K562 (cell line): Measurements from ENCODE around the gene GRXCR1. TPM values are rescaled to one million over a fixed set of nuclear protein-coding genes. Genes with fewer than 3 reads are reported as not detected.

ENCODE experiments used
- ATAC-seq: fragments of 200-7000 bp; cut with Tn5 transposase; 3 replicates; pipeline ENCODE4 v1.9.1; 2020; ENCODE audit warnings: moderate library complexity
- BruUV-seq: library from RNA; stranded (reverse); fragments of 400-500 nt; replicated peaks from 2 replicates; lab custom pipeline; 2021; lab: Mats Ljungman, UMichigan
- CTCF ChIA-PET: fragments of 300-600 bp; formaldehyde crosslinking; extraction: SDS; loops from one replicate; lab custom pipeline; 2021; ENCODE audit warnings: low intra/inter-chr PET ratio; lab: Yijun Ruan, JAX
- POLR2A ChIA-PET: fragments of 300-600, 350-650 bp; sonication (Branson Sonifier 250); formaldehyde crosslinking; extraction: SDS; loops from one replicate; lab custom pipeline; 2021; ENCODE audit warnings: antibody characterized with exemption, inconsistent platforms; lab: Yijun Ruan, JAX
- DNase-seq, 4 experiments: peaks; one replicate each; pipeline versions ENCODE4 v3.0.0 to v3.0.0-alpha.2; 2011 to 2018; ENCODE audit warnings: low spot score in 3 of 4, mixed read lengths in 3 of 4; ENCODE audit errors: extremely low read depth in 1 of 4
- FAIRE-seq: peaks from 2 replicates; lab custom pipeline; 2011; peaks lifted over from hg19 to GRCh38; lab: Jason Lieb, UNC
- H2AFZ ChIP-seq: 2 replicates; pipeline ENCODE4 v1.6.0; 2011; ENCODE audit warnings: low read depth, low read length, control low read depth, inconsistent platforms
- H3K27ac ChIP-seq: fragments of 200-600 bp; 3 replicates; pipeline ENCODE4 v1.8.0; 2011; ENCODE audit warnings: low read depth, mild to moderate bottlenecking, control low read depth, inconsistent platforms, low read length, moderate library complexity, mixed read lengths; ENCODE audit errors: extremely low read depth
- H3K27me3 ChIP-seq, 2 experiments: fragments of 300-600 bp in 1 of 2; 2 replicates in 1 of 2; 3 replicates in 1 of 2; pipeline versions ENCODE4 v1.6.0 to v1.8.0; 2011; ENCODE audit warnings: inconsistent platforms in 2 of 2, low read length in 2 of 2, mild to moderate bottlenecking in 1 of 2, mixed read lengths in 1 of 2, moderate library complexity in 1 of 2; ENCODE audit not compliant: control insufficient read depth in 2 of 2, insufficient read depth in 2 of 2
- H3K36me3 ChIP-seq: fragments of 300-600 bp; 3 replicates; pipeline ENCODE4 v1.8.0; 2011; ENCODE audit warnings: mild to moderate bottlenecking, low read length, inconsistent platforms; ENCODE audit not compliant: control insufficient read depth, insufficient read depth
- H3K4me1 ChIP-seq, 2 experiments: fragments of 200-600 bp in 1 of 2; replicated peaks in 1 of 2; 2 replicates in 1 of 2; 3 replicates in 1 of 2; pipeline versions ENCODE4 v1.5.1 to v1.8.0; 2011; ENCODE audit warnings: inconsistent platforms in 2 of 2, low read length in 2 of 2, mild to moderate bottlenecking in 1 of 2, mixed read lengths in 1 of 2, moderate library complexity in 1 of 2; ENCODE audit not compliant: control insufficient read depth in 2 of 2, insufficient read depth in 2 of 2
- H3K4me2 ChIP-seq: 2 replicates; pipeline ENCODE4 v1.6.1; 2011; ENCODE audit warnings: low read length, control low read depth, inconsistent platforms, mixed read lengths; ENCODE audit not compliant: insufficient read depth
- H3K4me3 ChIP-seq: fragments of 200-600 bp; sonication (generic), shearing (Covaris generic); 2 replicates; pipeline ENCODE4 v1.5.1; 2016; ENCODE audit warnings: control low read depth, inconsistent platforms
- H3K79me2 ChIP-seq: fragments of 200-600 bp; 3 replicates; pipeline ENCODE4 v1.8.0; 2011; ENCODE audit warnings: low read length, inconsistent platforms; ENCODE audit not compliant: control insufficient read depth, insufficient read depth
- H3K9ac ChIP-seq, 2 experiments: 2 replicates each; pipeline versions ENCODE4 v1.6.0 to v1.6.1; 2011; ENCODE audit warnings: low read depth in 2 of 2, low read length in 2 of 2, control low read depth in 1 of 2, inconsistent platforms in 1 of 2, mild to moderate bottlenecking in 1 of 2, mixed read lengths in 1 of 2; ENCODE audit not compliant: insufficient read depth in 1 of 2
- H3K9me1 ChIP-seq: one replicate; pipeline ENCODE4 v1.6.0; 2011; ENCODE audit warnings: inconsistent platforms, mild to moderate bottlenecking, low read length, moderate library complexity; ENCODE audit not compliant: control insufficient read depth, insufficient read depth
- H3K9me3 ChIP-seq: replicated peaks from 2 replicates; pipeline ENCODE4 v1.5.1; 2011; ENCODE audit warnings: low read depth, low read length, inconsistent platforms; ENCODE audit not compliant: control insufficient read depth, insufficient read depth
- H4K20me1 ChIP-seq: replicated peaks from 2 replicates; pipeline ENCODE4 v1.6.1; 2011; ENCODE audit warnings: low read length, inconsistent platforms, mixed read lengths; ENCODE audit not compliant: control insufficient read depth, insufficient read depth
- ARHGAP35 ChIP-seq: fragments of 450-650 bp; IDR thresholded peaks from 2 replicates; pipeline ENCODE4 v1.6.1; 2018; ENCODE audit not compliant: partially characterized antibody
- BCLAF1 ChIP-seq, 2 experiments: fragments of 450-650 bp in 1 of 2; IDR thresholded peaks; 2 replicates each; pipeline ENCODE4 v1.6.1; 2011 to 2017; ENCODE audit warnings: low read depth in 2 of 2, antibody characterized with exemption in 1 of 2, borderline replicate concordance in 1 of 2, low read length in 1 of 2, mild to moderate bottlenecking in 1 of 2, mixed read lengths in 1 of 2; ENCODE audit not compliant: control insufficient read depth in 1 of 2
- CBX1 ChIP-seq: sonication (generic); IDR thresholded peaks from 2 replicates; pipeline ENCODE4 v1.6.1; 2016; ENCODE audit warnings: antibody characterized with exemption, low read depth, mild to moderate bottlenecking
- CEBPG ChIP-seq, 3 experiments: fragments of 200-800 bp in 1 of 3; sonication (Bioruptor generic) in 1 of 3; sonication (generic) in 1 of 3; formaldehyde crosslinking in 1 of 3; IDR thresholded peaks in 2 of 3; conservative IDR thresholded peaks in 1 of 3; 2 replicates each; pipeline versions ENCODE4 v1.6.1 to v1.8.0; 2016 to 2022; ENCODE audit warnings: missing compliant biosample characterization in 2 of 3, missing genetic modification characterization in 2 of 3, mild to moderate bottlenecking in 1 of 3, missing genetic modification reagents in 1 of 3
- KLF13 ChIP-seq: fragments of 450-650 bp; IDR thresholded peaks from 2 replicates; pipeline ENCODE4 v1.6.1; 2016; ENCODE audit warnings: missing genetic modification characterization, low read depth, mild to moderate bottlenecking, missing compliant biosample characterization, moderate library complexity, borderline replicate concordance
- POLR2A ChIP-seq: fragments of 450-650 bp; conservative IDR thresholded peaks from 2 replicates; pipeline ENCODE4 v1.6.1; 2016
- SMAD2 ChIP-seq: fragments of 150-350 bp; IDR thresholded peaks from 2 replicates; pipeline ENCODE4 v1.6.1; 2014; ENCODE audit warnings: low read depth, mild to moderate bottlenecking, low read length
- U2AF2 ChIP-seq: fragments of 200-400 bp; formaldehyde crosslinking; optimal IDR thresholded peaks from 2 replicates; pipeline ENCODE3; 2017; ENCODE audit warnings: low read depth, mild to moderate bottlenecking, low read length
- ZBTB26 ChIP-seq: fragments of 450-650 bp; formaldehyde crosslinking; IDR thresholded peaks from 2 replicates; pipeline ENCODE4 v1.4.0; 2022; ENCODE audit warnings: missing genetic modification characterization
- ZBTB33 ChIP-seq: sonication (generic); formaldehyde crosslinking; IDR thresholded peaks from 2 replicates; pipeline ENCODE4 v1.8.1; 2023; ENCODE audit warnings: mild to moderate bottlenecking, missing genetic modification reagents
- ZNF785 ChIP-seq: fragments of 250-450 bp; sonication (Bioruptor Pico); IDR thresholded peaks from 2 replicates; pipeline ENCODE4 v1.4.0; 2020; ENCODE audit warnings: mild to moderate bottlenecking
- ZZZ3 ChIP-seq: fragments of 450-650 bp; IDR thresholded peaks from 2 replicates; pipeline ENCODE4 v1.6.1; 2016; ENCODE audit warnings: antibody characterized with exemption, mild to moderate bottlenecking, moderate library complexity
- WGBS: fragments of 100-300 bp; shearing (Covaris generic); methylation state at CpG from one replicate; pipeline ENCODE4 v1.1.6; 2016; ENCODE audit warnings: low coverage, mixed read lengths; ENCODE audit not compliant: insufficient coverage; ENCODE audit errors: missing lambda C conversion rate; 5-methylcytosine and 5-hydroxymethylcytosine counted together
- in situ Hi-C: fragments of 300-500 bp; cut with MboI; formaldehyde crosslinking; loops from 4 replicates; pipeline ENCODE4 v1.15.0; 2018; ENCODE audit warnings: inconsistent platforms, mixed read lengths
- intact Hi-C: fragments of 100-400 bp; cut with micrococcal nuclease; formaldehyde crosslinking; loops from 2 replicates; pipeline ENCODE4 v1.14.2; 2022
- polyA plus RNA-seq, 8 experiments: library from polyadenylated mRNA; depleted of rRNA in 4 of 8; stranded (reverse) in 5 of 8; unstranded in 3 of 8; fragments of >200 nt; fragmentation: Nextera tagmentation in 2 of 8; fragmentation: Illumina TruSeq in 1 of 8; extraction: Ambion mirVana in 2 of 8; extraction: Trizol in 1 of 8; gene quantifications; 2 replicates each; pipeline versions ENCODE4 v1.2.1 to v1.2.3, GENCODE V29; 2011 to 2014; ENCODE audit warnings: inconsistent platforms in 1 of 8, missing spikeins in 1 of 8
- total RNA-seq, 7 experiments: library from RNA; depleted of rRNA in 6 of 7; stranded (reverse); fragments of >200 nt in 6 of 7; fragmentation: Illumina TruSeq in 2 of 7; extraction: Trizol in 2 of 7; gene quantifications; 2 replicates each; pipeline versions ENCODE4 v1.2.1 to v1.2.3, GENCODE V29; 2011 to 2021; ENCODE audit warnings: low replicate concordance in 1 of 7

GRXCR1 gene
- total and polyA plus RNA-seq, 9 of the 15 experiments (the other 6 are each of a cell fraction or from before 2014, with no cell fraction given): not detected

- DNase-seq: no peak
Observed at GRCh38 chr4:42895452-42895851, 2.9 kb downstream of the GRXCR1 start.

GRCh38 chr4:42904986-42905385 is 12.5 kb downstream of the GRXCR1 start:
- no peaks in the 10 kb centered on the region for H3K36me3 ChIP-seq
- no peaks in the 10 kb centered on the region for H3K79me2 ChIP-seq
- in situ Hi-C loops: no loop called here
- intact Hi-C loops: no loop called here
- POLR2A ChIA-PET: no interaction called here
- no peak overlapping the region for H2AFZ ChIP-seq
- no peak overlapping the region for H3K4me3 ChIP-seq
- H3K9ac ChIP-seq: no peak overlapping the region
- FAIRE-seq (no peak), ATAC-seq (no peak), DNase-seq (no peak)
- BruUV-seq: no TSS peak
- WGBS: 0% methylated on average over 5 of the region's 5 CpGs
- H3K27ac ChIP-seq: no peak overlapping the region
- H3K4me1 ChIP-seq: no peaks in the 10 kb centered on the region
- H4K20me1 ChIP-seq: no peaks in the 10 kb centered on the region
- H3K4me2 ChIP-seq: no peak overlapping the region
- CTCF ChIA-PET: no interaction called here
- H3K9me1 ChIP-seq: no peaks in the 10 kb centered on the region
- H3K27me3 ChIP-seq: no peaks in the 10 kb centered on the region
- H3K9me3 ChIP-seq: no peaks in the 10 kb centered on the region
- no peak for TF ChIP-seq CBX1
- no peak for TF ChIP-seq ZBTB26 (CRISPR knock-in tag)
- no peak for TF ChIP-seq ZZZ3
- no peak for TF ChIP-seq BCLAF1 (IDR thresholded peaks at IDR 0.05; ENCODE audit: borderline replicate concordance in 1 of 2, control insufficient read depth in 1 of 2, low read depth in 2 of 2, low read length in 1 of 2)
- TF ChIP-seq ZNF785 (CRISPR knock-in tag): no peak
- no peak for TF ChIP-seq ZBTB33
- TF ChIP-seq POLR2A: no peak
- no peak for TF ChIP-seq ARHGAP35
- no peak for TF ChIP-seq SMAD2

More at GRCh38 chr4:42895452-42895851, 2.9 kb downstream of the GRXCR1 start:
- TF ChIP-seq U2AF2 (no peak), KLF13 (tag) (no peak), CEBPG (CRISPR knock-in tag; IDR thresholded peaks at IDR 0.05) (no peak), CEBPG (tag; conservative IDR thresholded peaks at IDR 0.05 in 1 of 2, IDR thresholded peaks at IDR 0.05 in 1 of 2) (0 out of 4 replicates have a peak, but pooled peaks of 1 of the 2 experiments have one; percentile 7)
- H3K36me3 ChIP-seq: no peaks in the 10 kb centered on the region
- H3K4me3 ChIP-seq: no peak overlapping the region
- POLR2A ChIA-PET: no interaction called here
- H3K79me2 ChIP-seq: no peaks in the 10 kb centered on the region
- H2AFZ ChIP-seq: no peak overlapping the region
- H3K27ac ChIP-seq: no peak overlapping the region
- intact Hi-C loops (no loop called here), in situ Hi-C loops (no loop called here)
- no peaks in the 10 kb centered on the region for H4K20me1 ChIP-seq
- H3K27me3 ChIP-seq: no peaks in the 10 kb centered on the region
- no peak for ATAC-seq
- no peak overlapping the region for H3K4me2 ChIP-seq
- H3K9me3 ChIP-seq: no peaks in the 10 kb centered on the region
- CTCF ChIA-PET: no interaction called here
- no peak for FAIRE-seq
- no peaks in the 10 kb centered on the region for H3K4me1 ChIP-seq
- no TSS peak for BruUV-seq
- H3K9ac ChIP-seq: no peak overlapping the region
- H3K9me1 ChIP-seq: no peaks in the 10 kb centered on the region
